Type B pancreatic cell (in vitro differentiated cells): ENCODE measurements around the gene ERN2. TPM values are rescaled to one million over a fixed set of nuclear protein-coding genes. Genes with fewer than 3 reads are reported as not detected.

Experiments
- DNase-seq: peaks from one replicate; pipeline ENCODE4 v3.0.0; 2021; ENCODE audit warnings: mixed read lengths; ENCODE audit not compliant: unreplicated experiment; ENCODE audit errors: extremely low spot score
- H3K27ac Mint-ChIP-seq: 2 replicates; pipeline ENCODE4 v1.8.0; 2021; ENCODE audit warnings: mild to moderate bottlenecking, mixed read lengths
- H3K27me3 Mint-ChIP-seq: 2 replicates; pipeline ENCODE4 v1.8.0; 2021; ENCODE audit warnings: mixed read lengths
- H3K36me3 Mint-ChIP-seq: 2 replicates; pipeline ENCODE4 v1.8.0; 2021; ENCODE audit warnings: mixed read lengths
- H3K4me1 Mint-ChIP-seq: one replicate; pipeline ENCODE4 v1.8.0; 2021; ENCODE audit warnings: mixed read lengths; ENCODE audit not compliant: unreplicated experiment
- H3K4me3 Mint-ChIP-seq: 2 replicates; pipeline ENCODE4 v1.8.0; 2021; ENCODE audit warnings: mild to moderate bottlenecking, mixed read lengths
- H3K9me3 Mint-ChIP-seq: 2 replicates; pipeline ENCODE4 v1.8.0; 2021; ENCODE audit warnings: mixed read lengths
- CTCF ChIP-seq: fragments of 200-600 bp; sonication (generic); conservative IDR thresholded peaks from 2 replicates; pipeline ENCODE4 v1.5.0; 2021; ENCODE audit warnings: antibody characterized with exemption, mild to moderate bottlenecking
- total RNA-seq: library from RNA; stranded (reverse); gene quantifications from 2 replicates; pipeline ENCODE4 v1.2.1, GENCODE V29; 2021; ENCODE audit warnings: low replicate concordance

Gene ERN2
- total RNA-seq, 1 donor from 2014 or later, result 3.1 TPM

DNA sequence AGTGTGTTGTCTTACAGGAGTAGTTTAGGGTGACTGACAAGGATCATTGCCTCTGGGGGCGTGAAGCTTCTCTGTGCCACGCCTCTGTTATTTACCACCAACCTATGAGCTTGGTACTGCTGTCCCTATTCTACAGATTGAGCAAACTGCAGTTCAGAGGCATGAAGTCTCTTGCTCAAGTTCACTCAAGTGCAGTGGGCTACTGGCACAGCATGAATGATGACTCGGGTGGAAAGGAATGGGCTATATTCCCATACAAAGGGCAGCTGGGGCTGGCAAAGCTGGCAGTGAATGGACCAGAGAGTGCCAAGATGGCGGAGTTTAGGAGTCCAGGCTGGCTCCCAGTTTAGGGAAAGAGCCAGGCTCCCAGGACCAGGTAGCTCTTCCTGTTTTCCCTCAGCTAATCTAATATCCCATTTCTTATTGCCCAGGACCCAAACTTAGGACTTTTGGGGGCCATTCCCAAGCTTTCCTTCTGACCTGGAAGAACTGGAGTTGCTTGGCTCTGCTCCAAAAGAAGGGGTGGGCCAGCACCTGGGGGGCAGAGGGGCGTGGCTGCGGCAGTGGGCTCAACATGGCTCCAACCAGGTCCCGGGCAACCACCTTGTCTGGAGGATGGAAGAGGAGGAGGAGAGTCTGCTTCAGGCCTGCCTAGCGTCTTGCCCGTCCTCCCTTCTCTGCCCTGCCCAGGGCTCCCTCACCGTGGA lies 21.4 kb downstream of the ERN2 start:
- DNase-seq, result no peak
- Mint-ChIP-seq H3K36me3 (peaks cover 15% of the 10 kb centered on the region), H3K27ac (no peak overlapping the region)

GRCh38 chr16:23690771-23691482 lies 22.1 kb downstream of the ERN2 start:
- H3K27ac Mint-ChIP-seq, result no peak overlapping the region
- H3K9me3 Mint-ChIP-seq, result no peaks in the 10 kb centered on the region
- H3K4me1 Mint-ChIP-seq, result peaks cover 9% of the 10 kb centered on the region
- no peak for DNase-seq
- no peaks in the 10 kb centered on the region for H3K27me3 Mint-ChIP-seq
- H3K4me3 Mint-ChIP-seq, result no peak overlapping the region
- H3K36me3 Mint-ChIP-seq, result peaks cover 16% of the 10 kb centered on the region
- no peak for TF ChIP-seq CTCF

More for the DNA sequence above, 21.4 kb downstream of the ERN2 start:
- Mint-ChIP-seq H3K27me3 (no peaks in the 10 kb centered on the region), H3K4me3 (no peak overlapping the region), H3K4me1 (peaks cover 9% of the 10 kb centered on the region), H3K9me3 (no peaks in the 10 kb centered on the region)
- TF ChIP-seq CTCF, result no peak

DNA sequence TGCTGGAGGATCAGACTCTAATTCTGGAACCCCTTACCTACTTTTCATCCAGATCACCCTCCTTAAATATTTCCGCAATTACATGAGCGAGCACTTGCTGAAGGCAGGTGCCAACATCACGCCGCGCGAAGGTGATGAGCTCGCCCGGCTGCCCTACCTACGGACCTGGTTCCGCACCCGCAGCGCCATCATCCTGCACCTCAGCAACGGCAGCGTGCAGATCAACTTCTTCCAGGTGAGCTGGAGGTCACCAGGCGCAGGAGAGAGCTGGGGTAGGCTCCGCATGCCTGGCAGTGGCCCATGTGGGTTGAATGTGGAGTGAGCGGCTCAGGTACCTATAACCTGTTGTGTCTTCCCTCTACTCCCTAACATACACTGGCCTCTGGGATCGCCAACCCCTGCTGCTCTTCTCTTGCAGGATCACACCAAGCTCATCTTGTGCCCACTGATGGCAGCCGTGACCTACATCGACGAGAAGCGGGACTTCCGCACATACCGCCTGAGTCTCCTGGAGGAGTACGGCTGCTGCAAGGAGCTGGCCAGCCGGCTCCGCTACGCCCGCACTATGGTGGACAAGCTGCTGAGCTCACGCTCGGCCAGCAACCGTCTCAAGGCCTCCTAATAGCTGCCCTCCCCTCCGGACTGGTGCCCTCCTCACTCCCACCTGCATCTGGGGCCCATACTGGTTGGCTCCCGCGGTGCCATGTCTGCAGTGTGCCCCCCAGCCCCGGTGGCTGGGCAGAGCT lies 23.4 kb downstream of the ERN2 start:
- no peak overlapping the region for H3K27ac Mint-ChIP-seq
- no peak for TF ChIP-seq CTCF
- peaks cover 3% of the 10 kb centered on the region for H3K4me1 Mint-ChIP-seq
- no peaks in the 10 kb centered on the region for H3K9me3 Mint-ChIP-seq
- peaks cover 16% of the 10 kb centered on the region for H3K36me3 Mint-ChIP-seq
- DNase-seq, result no peak
- H3K27me3 Mint-ChIP-seq, result no peaks in the 10 kb centered on the region
- H3K4me3 Mint-ChIP-seq, result no peak overlapping the region

- DNase-seq, result no peak
- TF ChIP-seq CTCF, result no peak
- Mint-ChIP-seq H3K9me3 (no peaks in the 10 kb centered on the region), H3K27me3 (no peaks in the 10 kb centered on the region), H3K27ac (no peak overlapping the region), H3K36me3 (peaks cover 21% of the 10 kb centered on the region), H3K4me1 (peaks cover 2% of the 10 kb centered on the region), H3K4me3 (no peak overlapping the region)
Observed at GRCh38 chr16:23687034-23687808, 25.8 kb downstream of the ERN2 start.

GRCh38 chr16:23683487-23683886 lies 29.5 kb downstream of the ERN2 start:
- H3K36me3 Mint-ChIP-seq, result peaks cover 24% of the 10 kb centered on the region
- H3K4me1 Mint-ChIP-seq, result peaks cover 23% of the 10 kb centered on the region

More at GRCh38 chr16:23683487-23683886, 29.5 kb downstream of the ERN2 start:
- Mint-ChIP-seq H3K27ac (no peak overlapping the region), H3K4me3 (no peak overlapping the region), H3K27me3 (no peaks in the 10 kb centered on the region), H3K9me3 (no peaks in the 10 kb centered on the region)
- no peak for TF ChIP-seq CTCF
- no peak for DNase-seq
